GM23338 (cell line): ENCODE measurements around the gene DPT.

ENCODE experiments used
- CREB1 ChIP-seq: fragments of 250-450 bp; sonication (Bioruptor Pico); IDR thresholded peaks from 2 replicates; pipeline ENCODE4 v1.5.0; 2020; ENCODE audit warnings: low read depth, mild to moderate bottlenecking, moderate library complexity
- CTCF ChIP-seq, 2 experiments: fragments of 200-600 bp in 1 of 2; sonication (generic) in 1 of 2; conservative IDR thresholded peaks; 2 replicates each; pipeline versions ENCODE4 v1.5.1 to v1.6.1; 2016 to 2017; ENCODE audit warnings: antibody characterized with exemption in 2 of 2, low read depth in 2 of 2, mild to moderate bottlenecking in 2 of 2, moderate library complexity in 1 of 2
- ETS1 ChIP-seq: IDR thresholded peaks from 2 replicates; pipeline ENCODE4 v1.6.1; 2016; ENCODE audit warnings: antibody characterized with exemption
- EZH2 ChIP-seq: fragments of 200-600 bp; sonication (generic); IDR thresholded peaks from one replicate; pipeline ENCODE4 v1.8.0; 2017; ENCODE audit warnings: antibody characterized with exemption, mild to moderate bottlenecking, low read depth; ENCODE audit not compliant: unreplicated experiment
- EZH2phosphoT487 ChIP-seq: fragments of 200-600 bp; sonication (generic); IDR thresholded peaks from one replicate; pipeline ENCODE4 v1.8.1; 2018; ENCODE audit warnings: antibody characterized with exemption; ENCODE audit not compliant: unreplicated experiment
- JUNB ChIP-seq: IDR thresholded peaks from one replicate; pipeline ENCODE4 v1.6.1; 2016; ENCODE audit warnings: antibody characterized with exemption; ENCODE audit not compliant: unreplicated experiment
- POLR2AphosphoS5 ChIP-seq: IDR thresholded peaks from 2 replicates; pipeline ENCODE4 v1.6.1; 2016; ENCODE audit warnings: antibody characterized with exemption, low read depth
- ZNF331 ChIP-seq: fragments of 250-450 bp; sonication (Bioruptor Pico); IDR thresholded peaks from 2 replicates; pipeline ENCODE4 v1.5.0; 2020; ENCODE audit warnings: low read depth, mild to moderate bottlenecking, moderate library complexity
- TF ChIP-seq, protein P1 (sequence below): IDR thresholded peaks from one replicate; pipeline ENCODE4 v1.6.1; 2018; ENCODE audit warnings: antibody characterized with exemption; ENCODE audit not compliant: unreplicated experiment

DNA sequence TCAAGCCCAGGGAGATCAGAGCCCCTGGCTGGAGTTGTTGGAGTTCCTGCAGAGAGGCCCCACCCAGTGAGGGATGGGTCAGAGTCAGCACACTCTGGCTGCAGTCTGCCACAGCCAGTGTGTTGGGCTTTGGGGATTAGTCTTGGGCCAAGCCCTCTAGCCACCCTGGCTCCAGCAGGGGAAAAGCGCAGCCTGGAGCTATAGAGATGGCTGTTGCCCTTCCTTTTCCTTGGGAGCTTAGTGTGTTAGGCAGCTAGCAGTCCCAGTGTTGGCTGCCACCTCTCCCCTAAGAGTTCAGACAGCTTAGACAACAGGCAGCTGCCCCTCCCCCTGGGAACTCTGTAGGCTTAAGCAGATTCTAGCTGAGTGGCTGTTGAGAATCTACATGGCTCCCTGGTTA lies 45.1 kb downstream of the DPT start:
- TF ChIP-seq CTCF (conservative IDR thresholded peaks at IDR 0.05; ENCODE audit: low read depth in 2 of 2), result no peak
- TF ChIP-seq POLR2AphosphoS5, result no peak
- no peak for TF ChIP-seq EZH2
- TF ChIP-seq, protein P1, sequence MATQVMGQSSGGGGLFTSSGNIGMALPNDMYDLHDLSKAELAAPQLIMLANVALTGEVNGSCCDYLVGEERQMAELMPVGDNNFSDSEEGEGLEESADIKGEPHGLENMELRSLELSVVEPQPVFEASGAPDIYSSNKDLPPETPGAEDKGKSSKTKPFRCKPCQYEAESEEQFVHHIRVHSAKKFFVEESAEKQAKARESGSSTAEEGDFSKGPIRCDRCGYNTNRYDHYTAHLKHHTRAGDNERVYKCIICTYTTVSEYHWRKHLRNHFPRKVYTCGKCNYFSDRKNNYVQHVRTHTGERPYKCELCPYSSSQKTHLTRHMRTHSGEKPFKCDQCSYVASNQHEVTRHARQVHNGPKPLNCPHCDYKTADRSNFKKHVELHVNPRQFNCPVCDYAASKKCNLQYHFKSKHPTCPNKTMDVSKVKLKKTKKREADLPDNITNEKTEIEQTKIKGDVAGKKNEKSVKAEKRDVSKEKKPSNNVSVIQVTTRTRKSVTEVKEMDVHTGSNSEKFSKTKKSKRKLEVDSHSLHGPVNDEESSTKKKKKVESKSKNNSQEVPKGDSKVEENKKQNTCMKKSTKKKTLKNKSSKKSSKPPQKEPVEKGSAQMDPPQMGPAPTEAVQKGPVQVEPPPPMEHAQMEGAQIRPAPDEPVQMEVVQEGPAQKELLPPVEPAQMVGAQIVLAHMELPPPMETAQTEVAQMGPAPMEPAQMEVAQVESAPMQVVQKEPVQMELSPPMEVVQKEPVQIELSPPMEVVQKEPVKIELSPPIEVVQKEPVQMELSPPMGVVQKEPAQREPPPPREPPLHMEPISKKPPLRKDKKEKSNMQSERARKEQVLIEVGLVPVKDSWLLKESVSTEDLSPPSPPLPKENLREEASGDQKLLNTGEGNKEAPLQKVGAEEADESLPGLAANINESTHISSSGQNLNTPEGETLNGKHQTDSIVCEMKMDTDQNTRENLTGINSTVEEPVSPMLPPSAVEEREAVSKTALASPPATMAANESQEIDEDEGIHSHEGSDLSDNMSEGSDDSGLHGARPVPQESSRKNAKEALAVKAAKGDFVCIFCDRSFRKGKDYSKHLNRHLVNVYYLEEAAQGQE, result no peak
- no peak for TF ChIP-seq EZH2phosphoT487
- no peak for TF ChIP-seq JUNB
- no peak for TF ChIP-seq CREB1 (CRISPR knock-in tag)
- TF ChIP-seq ZNF331 (CRISPR knock-in tag), result no peak
- no peak for TF ChIP-seq ETS1
